HEK293 (cell line): ENCODE results near the gene ELAVL2.

Source experiments
- BCL11B ChIP-seq: fragments of 450-650 bp; formaldehyde crosslinking; IDR thresholded peaks from 2 replicates; pipeline ENCODE4 v1.5.1; 2016; ENCODE audit warnings: low read depth, missing biosample characterization, missing genetic modification characterization
- GLI4 ChIP-seq: fragments of 450-650 bp; formaldehyde crosslinking; IDR thresholded peaks from 2 replicates; pipeline ENCODE4 v1.5.1; 2016; ENCODE audit warnings: missing biosample characterization, missing genetic modification characterization
- HOXC10 ChIP-seq: sonication (generic); formaldehyde crosslinking; IDR thresholded peaks from 2 replicates; pipeline ENCODE4 v1.8.1; 2023; ENCODE audit warnings: mild to moderate bottlenecking, missing genetic modification reagents
- SP7 ChIP-seq: fragments of 450-650 bp; formaldehyde crosslinking; IDR thresholded peaks from 2 replicates; pipeline ENCODE4 v1.5.1; 2016; ENCODE audit warnings: missing biosample characterization, missing genetic modification characterization
- WT1 ChIP-seq: fragments of 450-650 bp; formaldehyde crosslinking; IDR thresholded peaks from 2 replicates; pipeline ENCODE4 v1.5.1; 2016; ENCODE audit warnings: missing biosample characterization, missing genetic modification characterization
- YY2 ChIP-seq: fragments of 450-650 bp; formaldehyde crosslinking; IDR thresholded peaks from 2 replicates; pipeline ENCODE4 v1.5.1; 2016; ENCODE audit warnings: missing biosample characterization, missing genetic modification characterization
- ZBTB44 ChIP-seq: fragments of 450-650 bp; IDR thresholded peaks from 2 replicates; pipeline ENCODE4 v1.5.1; 2018; ENCODE audit warnings: missing biosample characterization, mild to moderate bottlenecking, missing genetic modification characterization
- ZNF121 ChIP-seq: fragments of 450-650 bp; formaldehyde crosslinking; IDR thresholded peaks from 2 replicates; pipeline ENCODE4 v1.5.1; 2016; ENCODE audit warnings: missing biosample characterization, missing genetic modification characterization
- ZNF138 ChIP-seq: fragments of 450-650 bp; formaldehyde crosslinking; IDR thresholded peaks from 2 replicates; pipeline ENCODE4 v1.5.1; 2016; ENCODE audit warnings: missing biosample characterization, missing genetic modification characterization, borderline replicate concordance
- ZNF174 ChIP-seq: fragments of 450-650 bp; formaldehyde crosslinking; IDR thresholded peaks from 2 replicates; pipeline ENCODE4 v1.5.0; 2017; ENCODE audit warnings: missing biosample characterization, mild to moderate bottlenecking, missing genetic modification characterization
- ZNF2 ChIP-seq: fragments of 450-650 bp; formaldehyde crosslinking; IDR thresholded peaks from 2 replicates; pipeline ENCODE4 v1.5.1; 2016; ENCODE audit warnings: missing biosample characterization, missing genetic modification characterization
- ZNF221 ChIP-seq: fragments of 450-650 bp; formaldehyde crosslinking; IDR thresholded peaks from 2 replicates; pipeline ENCODE4 v1.5.1; 2017; ENCODE audit warnings: missing biosample characterization, missing genetic modification characterization, borderline replicate concordance
- ZNF24 ChIP-seq: fragments of 450-650 bp; formaldehyde crosslinking; IDR thresholded peaks from 2 replicates; pipeline ENCODE4 v1.5.1; 2016; ENCODE audit warnings: missing biosample characterization, missing genetic modification characterization
- ZNF350 ChIP-seq: fragments of 450-650 bp; formaldehyde crosslinking; IDR thresholded peaks from 2 replicates; pipeline ENCODE4 v1.5.0; 2017; ENCODE audit warnings: missing biosample characterization, mild to moderate bottlenecking, missing genetic modification characterization
- ZNF37A ChIP-seq: fragments of 450-650 bp; IDR thresholded peaks from 2 replicates; pipeline ENCODE4 v1.5.1; 2018; ENCODE audit warnings: missing biosample characterization, missing genetic modification characterization
- ZNF473 ChIP-seq: fragments of 450-650 bp; formaldehyde crosslinking; IDR thresholded peaks from 2 replicates; pipeline ENCODE4 v1.5.1; 2017; ENCODE audit warnings: missing biosample characterization, missing genetic modification characterization
- ZNF530 ChIP-seq: fragments of 450-650 bp; formaldehyde crosslinking; IDR thresholded peaks from 2 replicates; pipeline ENCODE4 v1.5.1; 2016; ENCODE audit warnings: low read depth, missing biosample characterization, missing genetic modification characterization
- ZNF544 ChIP-seq: fragments of 450-650 bp; formaldehyde crosslinking; IDR thresholded peaks from 2 replicates; pipeline ENCODE4 v1.5.0; 2017; ENCODE audit warnings: missing biosample characterization, missing genetic modification characterization
- ZNF549 ChIP-seq: fragments of 450-650 bp; IDR thresholded peaks from 2 replicates; pipeline ENCODE4 v1.5.1; 2018; ENCODE audit warnings: missing biosample characterization, missing genetic modification characterization, mild to moderate bottlenecking, inconsistent platforms, moderate library complexity
- ZNF623 ChIP-seq: fragments of 450-650 bp; formaldehyde crosslinking; IDR thresholded peaks from 2 replicates; pipeline ENCODE4 v1.5.1; 2016; ENCODE audit warnings: missing biosample characterization, missing genetic modification characterization
- ZNF701 ChIP-seq: fragments of 450-650 bp; formaldehyde crosslinking; IDR thresholded peaks from 2 replicates; pipeline ENCODE4 v1.5.1; 2016; ENCODE audit warnings: missing biosample characterization, missing genetic modification characterization
- ZNF747 ChIP-seq: fragments of 450-650 bp; formaldehyde crosslinking; IDR thresholded peaks from 2 replicates; pipeline ENCODE4 v1.5.1; 2016; ENCODE audit warnings: missing biosample characterization, missing genetic modification characterization
- ZNF830 ChIP-seq: fragments of 450-650 bp; IDR thresholded peaks from 2 replicates; pipeline ENCODE4 v1.5.0; 2018; ENCODE audit warnings: missing biosample characterization, missing genetic modification characterization, low read depth, mild to moderate bottlenecking, moderate library complexity
- TF ChIP-seq, protein P1 (sequence below): fragments of 450-650 bp; formaldehyde crosslinking; IDR thresholded peaks from 2 replicates; pipeline ENCODE4 v1.5.1; 2016; ENCODE audit warnings: missing biosample characterization, missing genetic modification characterization, borderline replicate concordance
- TF ChIP-seq, protein P2 (sequence below): fragments of 450-650 bp; formaldehyde crosslinking; IDR thresholded peaks from 2 replicates; pipeline ENCODE4 v1.5.1; 2016; ENCODE audit warnings: missing biosample characterization, missing genetic modification characterization
- TF ChIP-seq, protein P3 (sequence below): fragments of 450-650 bp; formaldehyde crosslinking; IDR thresholded peaks from 2 replicates; pipeline ENCODE4 v1.5.1; 2016; ENCODE audit warnings: missing biosample characterization, missing genetic modification characterization
- TF ChIP-seq, protein P4 (sequence below): IDR thresholded peaks from 2 replicates; pipeline ENCODE4 v1.6.1; 2011; ENCODE audit warnings: mild to moderate bottlenecking, low read depth, low read length, borderline replicate concordance
- TF ChIP-seq, protein P5 (sequence below): fragments of 450-650 bp; formaldehyde crosslinking; IDR thresholded peaks from 2 replicates; pipeline ENCODE4 v1.5.1; 2017; ENCODE audit warnings: missing biosample characterization, missing genetic modification characterization
- TF ChIP-seq, protein P6 (sequence below): fragments of 450-650 bp; formaldehyde crosslinking; IDR thresholded peaks from 2 replicates; pipeline ENCODE4 v1.5.1; 2016; ENCODE audit warnings: missing biosample characterization, missing genetic modification characterization

The ELAVL2 gene

DNA sequence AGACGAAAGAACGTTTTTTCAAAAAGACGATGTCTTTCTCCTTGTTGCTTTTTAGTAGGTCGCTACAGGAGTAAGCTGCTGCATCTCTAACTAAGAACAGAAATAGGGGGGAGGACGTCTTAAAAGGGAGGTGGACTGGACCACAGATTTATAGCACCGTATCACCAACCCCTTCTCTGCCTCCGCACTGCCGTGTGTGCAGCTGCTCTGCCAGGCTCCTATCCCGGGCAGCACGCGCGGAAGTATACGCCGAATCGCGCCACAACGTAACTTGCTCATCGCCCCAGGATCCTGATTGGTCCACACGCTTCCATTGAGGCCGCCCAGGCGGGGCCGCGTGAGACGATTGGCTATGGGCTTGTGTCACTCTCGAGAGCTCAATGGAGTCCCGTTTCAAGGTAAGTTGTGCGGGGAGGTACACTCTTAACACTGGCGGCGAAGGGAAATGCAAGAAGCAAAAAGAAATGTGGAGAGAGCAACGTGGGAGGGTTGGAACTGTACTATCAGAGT lies at the start of gene ELAVL2 (continued):
- TF ChIP-seq WT1 (tag by site-specific recombination) (peak; percentile 80), ZNF747 (tag by site-specific recombination) (no peak), GLI4 (no peak; the same call in 1 of the 2 replicates), ZNF221 (tag by site-specific recombination) (no peak), ZNF350 (tag by site-specific recombination) (no peak), ZNF830 (tag by site-specific recombination) (no peak), ZNF544 (tag by site-specific recombination) (no peak), ZNF549 (tag by site-specific recombination) (no peak), ZBTB44 (tag by site-specific recombination) (peak; percentile 48; the same call in 1 of the 2 replicates), HOXC10 (CRISPR knock-in tag) (peak; percentile 94; the same call in 1 of the 2 replicates), ZNF24 (tag by site-specific recombination) (peak; percentile 84), BCL11B (tag by site-specific recombination) (peak; percentile 58; the same call in 1 of the 2 replicates), ZNF174 (no peak), ZNF121 (tag by site-specific recombination) (0 out of 2 replicates have a peak, but pooled peaks have one; percentile 8), ZNF530 (tag by site-specific recombination) (no peak), ZNF473 (no peak), ZNF37A (tag by site-specific recombination) (no peak), ZNF2 (tag by site-specific recombination) (peak; percentile 77), ZNF701 (tag by site-specific recombination) (no peak), ZNF623 (no peak), SP7 (tag by site-specific recombination) (peak; percentile 82), ZNF138 (tag by site-specific recombination) (no peak), YY2 (tag by site-specific recombination) (no peak)
- TF ChIP-seq, protein P1, sequence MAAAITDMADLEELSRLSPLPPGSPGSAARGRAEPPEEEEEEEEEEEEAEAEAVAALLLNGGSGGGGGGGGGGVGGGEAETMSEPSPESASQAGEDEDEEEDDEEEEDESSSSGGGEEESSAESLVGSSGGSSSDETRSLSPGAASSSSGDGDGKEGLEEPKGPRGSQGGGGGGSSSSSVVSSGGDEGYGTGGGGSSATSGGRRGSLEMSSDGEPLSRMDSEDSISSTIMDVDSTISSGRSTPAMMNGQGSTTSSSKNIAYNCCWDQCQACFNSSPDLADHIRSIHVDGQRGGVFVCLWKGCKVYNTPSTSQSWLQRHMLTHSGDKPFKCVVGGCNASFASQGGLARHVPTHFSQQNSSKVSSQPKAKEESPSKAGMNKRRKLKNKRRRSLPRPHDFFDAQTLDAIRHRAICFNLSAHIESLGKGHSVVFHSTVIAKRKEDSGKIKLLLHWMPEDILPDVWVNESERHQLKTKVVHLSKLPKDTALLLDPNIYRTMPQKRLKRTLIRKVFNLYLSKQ (tag by site-specific recombination) = no peak
- TF ChIP-seq, protein P2, sequence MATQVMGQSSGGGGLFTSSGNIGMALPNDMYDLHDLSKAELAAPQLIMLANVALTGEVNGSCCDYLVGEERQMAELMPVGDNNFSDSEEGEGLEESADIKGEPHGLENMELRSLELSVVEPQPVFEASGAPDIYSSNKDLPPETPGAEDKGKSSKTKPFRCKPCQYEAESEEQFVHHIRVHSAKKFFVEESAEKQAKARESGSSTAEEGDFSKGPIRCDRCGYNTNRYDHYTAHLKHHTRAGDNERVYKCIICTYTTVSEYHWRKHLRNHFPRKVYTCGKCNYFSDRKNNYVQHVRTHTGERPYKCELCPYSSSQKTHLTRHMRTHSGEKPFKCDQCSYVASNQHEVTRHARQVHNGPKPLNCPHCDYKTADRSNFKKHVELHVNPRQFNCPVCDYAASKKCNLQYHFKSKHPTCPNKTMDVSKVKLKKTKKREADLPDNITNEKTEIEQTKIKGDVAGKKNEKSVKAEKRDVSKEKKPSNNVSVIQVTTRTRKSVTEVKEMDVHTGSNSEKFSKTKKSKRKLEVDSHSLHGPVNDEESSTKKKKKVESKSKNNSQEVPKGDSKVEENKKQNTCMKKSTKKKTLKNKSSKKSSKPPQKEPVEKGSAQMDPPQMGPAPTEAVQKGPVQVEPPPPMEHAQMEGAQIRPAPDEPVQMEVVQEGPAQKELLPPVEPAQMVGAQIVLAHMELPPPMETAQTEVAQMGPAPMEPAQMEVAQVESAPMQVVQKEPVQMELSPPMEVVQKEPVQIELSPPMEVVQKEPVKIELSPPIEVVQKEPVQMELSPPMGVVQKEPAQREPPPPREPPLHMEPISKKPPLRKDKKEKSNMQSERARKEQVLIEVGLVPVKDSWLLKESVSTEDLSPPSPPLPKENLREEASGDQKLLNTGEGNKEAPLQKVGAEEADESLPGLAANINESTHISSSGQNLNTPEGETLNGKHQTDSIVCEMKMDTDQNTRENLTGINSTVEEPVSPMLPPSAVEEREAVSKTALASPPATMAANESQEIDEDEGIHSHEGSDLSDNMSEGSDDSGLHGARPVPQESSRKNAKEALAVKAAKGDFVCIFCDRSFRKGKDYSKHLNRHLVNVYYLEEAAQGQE (tag by site-specific recombination) = peak; percentile 64
- TF ChIP-seq, protein P3, sequence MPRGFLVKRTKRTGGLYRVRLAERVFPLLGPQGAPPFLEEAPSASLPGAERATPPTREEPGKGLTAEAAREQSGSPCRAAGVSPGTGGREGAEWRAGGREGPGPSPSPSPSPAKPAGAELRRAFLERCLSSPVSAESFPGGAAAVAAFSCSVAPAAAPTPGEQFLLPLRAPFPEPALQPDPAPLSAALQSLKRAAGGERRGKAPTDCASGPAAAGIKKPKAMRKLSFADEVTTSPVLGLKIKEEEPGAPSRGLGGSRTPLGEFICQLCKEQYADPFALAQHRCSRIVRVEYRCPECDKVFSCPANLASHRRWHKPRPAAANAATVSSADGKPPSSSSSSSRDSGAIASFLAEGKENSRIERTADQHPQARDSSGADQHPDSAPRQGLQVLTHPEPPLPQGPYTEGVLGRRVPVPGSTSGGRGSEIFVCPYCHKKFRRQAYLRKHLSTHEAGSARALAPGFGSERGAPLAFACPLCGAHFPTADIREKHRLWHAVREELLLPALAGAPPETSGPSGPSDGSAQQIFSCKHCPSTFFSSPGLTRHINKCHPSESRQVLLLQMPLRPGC (tag by site-specific recombination) = no peak
- TF ChIP-seq, protein P4, sequence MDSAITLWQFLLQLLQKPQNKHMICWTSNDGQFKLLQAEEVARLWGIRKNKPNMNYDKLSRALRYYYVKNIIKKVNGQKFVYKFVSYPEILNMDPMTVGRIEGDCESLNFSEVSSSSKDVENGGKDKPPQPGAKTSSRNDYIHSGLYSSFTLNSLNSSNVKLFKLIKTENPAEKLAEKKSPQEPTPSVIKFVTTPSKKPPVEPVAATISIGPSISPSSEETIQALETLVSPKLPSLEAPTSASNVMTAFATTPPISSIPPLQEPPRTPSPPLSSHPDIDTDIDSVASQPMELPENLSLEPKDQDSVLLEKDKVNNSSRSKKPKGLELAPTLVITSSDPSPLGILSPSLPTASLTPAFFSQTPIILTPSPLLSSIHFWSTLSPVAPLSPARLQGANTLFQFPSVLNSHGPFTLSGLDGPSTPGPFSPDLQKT = no peak
- TF ChIP-seq, protein P5, sequence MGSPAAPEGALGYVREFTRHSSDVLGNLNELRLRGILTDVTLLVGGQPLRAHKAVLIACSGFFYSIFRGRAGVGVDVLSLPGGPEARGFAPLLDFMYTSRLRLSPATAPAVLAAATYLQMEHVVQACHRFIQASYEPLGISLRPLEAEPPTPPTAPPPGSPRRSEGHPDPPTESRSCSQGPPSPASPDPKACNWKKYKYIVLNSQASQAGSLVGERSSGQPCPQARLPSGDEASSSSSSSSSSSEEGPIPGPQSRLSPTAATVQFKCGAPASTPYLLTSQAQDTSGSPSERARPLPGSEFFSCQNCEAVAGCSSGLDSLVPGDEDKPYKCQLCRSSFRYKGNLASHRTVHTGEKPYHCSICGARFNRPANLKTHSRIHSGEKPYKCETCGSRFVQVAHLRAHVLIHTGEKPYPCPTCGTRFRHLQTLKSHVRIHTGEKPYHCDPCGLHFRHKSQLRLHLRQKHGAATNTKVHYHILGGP (tag by site-specific recombination) = no peak
- TF ChIP-seq, protein P6, sequence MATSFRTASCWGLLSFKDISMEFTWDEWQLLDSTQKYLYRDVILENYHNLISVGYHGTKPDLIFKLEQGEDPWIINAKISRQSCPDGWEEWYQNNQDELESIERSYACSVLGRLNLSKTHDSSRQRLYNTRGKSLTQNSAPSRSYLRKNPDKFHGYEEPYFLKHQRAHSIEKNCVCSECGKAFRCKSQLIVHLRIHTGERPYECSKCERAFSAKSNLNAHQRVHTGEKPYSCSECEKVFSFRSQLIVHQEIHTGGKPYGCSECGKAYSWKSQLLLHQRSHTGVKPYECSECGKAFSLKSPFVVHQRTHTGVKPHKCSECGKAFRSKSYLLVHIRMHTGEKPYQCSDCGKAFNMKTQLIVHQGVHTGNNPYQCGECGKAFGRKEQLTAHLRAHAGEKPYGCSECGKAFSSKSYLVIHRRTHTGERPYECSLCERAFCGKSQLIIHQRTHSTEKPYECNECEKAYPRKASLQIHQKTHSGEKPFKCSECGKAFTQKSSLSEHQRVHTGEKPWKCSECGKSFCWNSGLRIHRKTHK = no peak
